Muscle layer of duodenum (tissue), 2 donors: ENCODE measurements around the gene FABP2.
"Not testable (repeated sequence)": the region's sequence is repeated elsewhere in the genome, so short reads cannot be mapped to it uniquely, and the experiment has no call there.

Experiments
- H3K27ac ChIP-seq: one replicate; pipeline ENCODE4 v1.7.0; 2013; ENCODE audit warnings: mild to moderate bottlenecking, low read length
- H3K27me3 ChIP-seq: one replicate; pipeline ENCODE4 v1.7.0; 2013; ENCODE audit warnings: low read depth, mild to moderate bottlenecking, control low read depth, low read length
- H3K36me3 ChIP-seq, 2 donors: one replicate each; pipeline ENCODE4 v1.7.0; 2013; ENCODE audit warnings: low read length in 2 of 2, control low read depth in 1 of 2, mild to moderate bottlenecking in 1 of 2; ENCODE audit not compliant: insufficient read depth in 2 of 2, control insufficient read depth in 1 of 2
- H3K4me1 ChIP-seq, 2 donors: one replicate each; pipeline ENCODE4 v1.7.0; 2013; ENCODE audit warnings: low read length in 2 of 2, mild to moderate bottlenecking in 2 of 2, control low read depth in 1 of 2, moderate library complexity in 1 of 2; ENCODE audit not compliant: insufficient read depth in 2 of 2, control insufficient read depth in 1 of 2
- H3K4me3 ChIP-seq, 2 donors: one replicate each; pipeline ENCODE4 v1.7.0; 2013; ENCODE audit warnings: low read length in 2 of 2, low read depth in 1 of 2, mild to moderate bottlenecking in 1 of 2
- H3K9me3 ChIP-seq, 2 donors: one replicate each; pipeline ENCODE4 v1.7.0; 2013; ENCODE audit warnings: low read length in 2 of 2, control low read depth in 1 of 2, mild to moderate bottlenecking in 1 of 2; ENCODE audit not compliant: control insufficient read depth in 1 of 2
- donor health status: healthy.

The FABP2 gene

GRCh38 chr4:119343293-119343692, 21.4 kb upstream of the FABP2 start:
- not testable (repeated sequence) for H3K4me1 ChIP-seq, H3K4me3 ChIP-seq, H3K9me3 ChIP-seq, H3K27me3 ChIP-seq, H3K27ac ChIP-seq, H3K36me3 ChIP-seq

- H3K4me3 ChIP-seq, H3K27ac ChIP-seq, H3K27me3 ChIP-seq, H3K36me3 ChIP-seq, H3K4me1 ChIP-seq, H3K9me3 ChIP-seq: not testable (repeated sequence)
These were observed 18.0 kb upstream of the FABP2 start for GRCh38 chr4:119339895-119340294.

GRCh38 chr4:119337010-119337409, 15.1 kb upstream of the FABP2 start:
- no peaks in the 10 kb centered on the region for H3K9me3 ChIP-seq
- no peaks in the 10 kb centered on the region for H3K4me1 ChIP-seq
- H3K4me3 ChIP-seq = no peak overlapping the region
- H3K27me3 ChIP-seq = no peaks in the 10 kb centered on the region
- H3K27ac ChIP-seq = no peak overlapping the region
- H3K36me3 ChIP-seq = no peaks in the 10 kb centered on the region

- H3K36me3 ChIP-seq, H3K27ac ChIP-seq, H3K4me3 ChIP-seq, H3K4me1 ChIP-seq, H3K27me3 ChIP-seq, H3K9me3 ChIP-seq: not testable (repeated sequence)
These were observed 14.5 kb upstream of the FABP2 start for GRCh38 chr4:119336332-119336979.

GRCh38 chr4:119329835-119330620, 8.1 kb upstream of the FABP2 start:
- no peak overlapping the region for H3K27ac ChIP-seq
- no peaks in the 10 kb centered on the region for H3K27me3 ChIP-seq
- no peaks in the 10 kb centered on the region for H3K4me1 ChIP-seq
- no peaks in the 10 kb centered on the region for H3K36me3 ChIP-seq
- no peak overlapping the region for H3K4me3 ChIP-seq
- H3K9me3 ChIP-seq = no peaks in the 10 kb centered on the region

GRCh38 chr4:119328695-119329094, 6.8 kb upstream of the FABP2 start:
- no peak overlapping the region for H3K4me3 ChIP-seq
- H3K27ac ChIP-seq = no peak overlapping the region
- no peaks in the 10 kb centered on the region for H3K9me3 ChIP-seq
- no peaks in the 10 kb centered on the region for H3K4me1 ChIP-seq
- no peaks in the 10 kb centered on the region for H3K27me3 ChIP-seq
- H3K36me3 ChIP-seq = no peaks in the 10 kb centered on the region

- Histone ChIP-seq H3K4me3 (no peak overlapping the region), H3K36me3 (no peaks in the 10 kb centered on the region), H3K27ac (no peak overlapping the region), H3K4me1 (no peaks in the 10 kb centered on the region), H3K9me3 (no peaks in the 10 kb centered on the region), H3K27me3 (no peaks in the 10 kb centered on the region)
These were observed 3.9 kb downstream of the FABP2 start for GRCh38 chr4:119317990-119318389.

- Histone ChIP-seq H3K4me3 (no peak overlapping the region), H3K9me3 (no peaks in the 10 kb centered on the region), H3K27me3 (no peaks in the 10 kb centered on the region), H3K36me3 (no peaks in the 10 kb centered on the region), H3K4me1 (no peaks in the 10 kb centered on the region), H3K27ac (no peak overlapping the region)
These were observed 6.9 kb downstream of the FABP2 start for GRCh38 chr4:119315036-119315435.

- Histone ChIP-seq H3K4me1 (no peaks in the 10 kb centered on the region), H3K36me3 (no peaks in the 10 kb centered on the region), H3K9me3 (no peaks in the 10 kb centered on the region), H3K4me3 (no peak overlapping the region), H3K27me3 (no peaks in the 10 kb centered on the region), H3K27ac (no peak overlapping the region)
These were observed 7.6 kb downstream of the FABP2 start for GRCh38 chr4:119314356-119314755.

- no peak overlapping the region for H3K27ac ChIP-seq
- no peaks in the 10 kb centered on the region for H3K36me3 ChIP-seq
- no peak overlapping the region for H3K4me3 ChIP-seq
- no peaks in the 10 kb centered on the region for H3K9me3 ChIP-seq
- H3K27me3 ChIP-seq = no peaks in the 10 kb centered on the region
- H3K4me1 ChIP-seq = no peaks in the 10 kb centered on the region
These were observed 8.7 kb downstream of the FABP2 start for GRCh38 chr4:119313237-119313636.

GRCh38 chr4:119310826-119311225, 11.1 kb downstream of the FABP2 start:
- Histone ChIP-seq H3K27ac (no peak overlapping the region), H3K36me3 (no peaks in the 10 kb centered on the region), H3K9me3 (no peaks in the 10 kb centered on the region), H3K4me1 (no peaks in the 10 kb centered on the region), H3K4me3 (no peak overlapping the region), H3K27me3 (no peaks in the 10 kb centered on the region)

GRCh38 chr4:119307606-119308005, 14.3 kb downstream of the FABP2 start:
- H3K9me3 ChIP-seq = no peaks in the 10 kb centered on the region
- no peak overlapping the region for H3K4me3 ChIP-seq
- H3K36me3 ChIP-seq = no peaks in the 10 kb centered on the region
- no peaks in the 10 kb centered on the region for H3K27me3 ChIP-seq
- H3K4me1 ChIP-seq = no peaks in the 10 kb centered on the region
- H3K27ac ChIP-seq = no peak overlapping the region
